CD4-positive, alpha-beta memory T cell (primary cell): ENCODE results near the gene ADGRL3. TPM values are rescaled to one million over a fixed set of nuclear protein-coding genes. Genes with fewer than 3 reads are reported as not detected.

Experiments used
- CTCF ChIA-PET: fragments of 350-600 bp; sonication (Branson Sonifier 250); formaldehyde crosslinking; loops from one replicate; lab custom pipeline; 2021; ENCODE audit warnings: inconsistent platforms; ENCODE audit not compliant: partially characterized antibody; lab: Charles Lee
- POLR2A ChIA-PET: fragments of 350-600 bp; sonication (Branson Sonifier 250); formaldehyde crosslinking; loops from one replicate; lab custom pipeline; 2021; ENCODE audit not compliant: partially characterized antibody; lab: Charles Lee
- DNase-seq, 5 donors: peaks; one replicate each; pipeline versions ENCODE4 v3.0.0 to v3.0.0-alpha.2; 2020 to 2022; ENCODE audit warnings: mixed read lengths in 1 of 5
- H3K27ac ChIP-seq: one replicate; pipeline ENCODE4 v1.7.0; 2013; ENCODE audit warnings: low read depth, low read length
- H3K27me3 ChIP-seq: 2 replicates; pipeline ENCODE4 v1.7.0; 2013; ENCODE audit warnings: mild to moderate bottlenecking, low read length, moderate library complexity; ENCODE audit not compliant: insufficient read depth
- H3K36me3 ChIP-seq: 2 replicates; pipeline ENCODE4 v1.7.0; 2013; ENCODE audit warnings: mild to moderate bottlenecking, low read length, moderate library complexity; ENCODE audit not compliant: insufficient read depth
- H3K4me1 ChIP-seq: 2 replicates; pipeline ENCODE4 v1.7.0; 2013; ENCODE audit warnings: mild to moderate bottlenecking, low read length, moderate library complexity; ENCODE audit not compliant: insufficient read depth
- H3K4me3 ChIP-seq, 2 donors: one replicate each; pipeline ENCODE4 v1.7.0; 2013; ENCODE audit warnings: low read length in 2 of 2, mild to moderate bottlenecking in 1 of 2
- H3K9me3 ChIP-seq, 2 donors: one replicate each; pipeline ENCODE4 v1.7.0; 2013; ENCODE audit warnings: low read length in 2 of 2, control low read depth in 1 of 2; ENCODE audit not compliant: control insufficient read depth in 1 of 2
- H3K27ac Mint-ChIP-seq, 7 donors: one replicate each; pipeline ENCODE4 v1.8.0; 2020 to 2021; ENCODE audit warnings: mixed read lengths in 7 of 7, mild to moderate bottlenecking in 6 of 7, inconsistent platforms in 3 of 7, moderate library complexity in 3 of 7
- H3K27me3 Mint-ChIP-seq, 2 donors: one replicate each; pipeline ENCODE4 v1.8.0; 2020 to 2021; ENCODE audit warnings: mixed read lengths in 2 of 2
- H3K36me3 Mint-ChIP-seq, 2 donors: one replicate each; pipeline ENCODE4 v1.8.0; 2020 to 2021; ENCODE audit warnings: mixed read lengths in 2 of 2, inconsistent platforms in 1 of 2, mild to moderate bottlenecking in 1 of 2
- H3K4me1 Mint-ChIP-seq, 4 donors: one replicate each; pipeline ENCODE4 v1.8.0; 2020 to 2021; ENCODE audit warnings: mixed read lengths in 4 of 4, mild to moderate bottlenecking in 1 of 4
- H3K4me3 Mint-ChIP-seq, 8 donors: one replicate each; pipeline ENCODE4 v1.8.0; 2020 to 2021; ENCODE audit warnings: mixed read lengths in 8 of 8, mild to moderate bottlenecking in 7 of 8, moderate library complexity in 6 of 8, inconsistent platforms in 3 of 8
- H3K9me3 Mint-ChIP-seq, 8 donors: one replicate each; pipeline ENCODE4 v1.8.0; 2020 to 2021; ENCODE audit warnings: mixed read lengths in 8 of 8, mild to moderate bottlenecking in 5 of 8, inconsistent platforms in 3 of 8, moderate library complexity in 1 of 8
- intact Hi-C: fragments of 100-400 bp; cut with micrococcal nuclease; formaldehyde crosslinking; loops from one replicate; pipeline ENCODE4 v1.15.1; 2023
- polyA plus RNA-seq, 2 donors: library from polyadenylated mRNA; unstranded; fragments of 300-500 nt; fragmentation: Illumina TruSeq; gene quantifications; one replicate each; pipeline ENCODE4 v1.2.3, GENCODE V29; 2021
- total RNA-seq, 2 experiments: library from RNA; stranded (reverse); gene quantifications; one replicate each; pipeline ENCODE4 v1.2.3, GENCODE V29; 2021

ADGRL3 gene
- total and polyA plus RNA-seq, 4 experiments from 2014 or later, result not detected

DNA sequence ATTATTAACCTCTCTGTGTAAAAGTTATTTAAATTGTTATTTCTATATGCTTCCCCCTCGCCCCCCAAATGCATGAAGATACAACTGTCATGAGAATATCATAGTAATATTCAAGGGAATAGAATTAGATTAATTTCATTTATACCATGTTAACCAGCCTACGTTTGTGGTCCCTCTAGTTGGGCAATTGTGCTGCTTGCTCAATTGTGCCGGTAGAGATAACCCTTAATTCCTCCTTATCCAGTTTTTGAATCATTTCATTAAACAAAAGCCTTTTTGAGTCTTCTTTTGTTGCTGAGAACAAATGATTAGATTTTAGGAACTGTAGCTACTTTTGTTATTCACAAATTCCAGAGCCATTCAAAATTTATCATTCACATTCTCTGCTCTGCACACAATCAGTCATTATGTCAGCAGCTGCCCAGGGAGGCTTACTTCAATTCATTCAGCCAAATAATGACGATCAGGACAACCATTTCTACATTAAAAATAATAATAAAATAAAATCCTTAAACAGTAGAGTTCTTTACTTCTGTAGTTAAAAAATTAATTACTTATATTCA is 98.1 kb downstream of the ADGRL3 start:
- Mint-ChIP-seq H3K9me3 (peaks cover 2 to 9% (median 3%) of the 10 kb centered on the region in 8 donors), H3K27ac (no peak overlapping the region), H3K4me3 (no peak overlapping the region), H3K36me3 (no peaks in the 10 kb centered on the region), H3K4me1 (no peaks in the 10 kb centered on the region), H3K27me3 (no peaks in the 10 kb centered on the region)
- no peaks in the 10 kb centered on the region for H3K9me3 ChIP-seq
- no peaks in the 10 kb centered on the region for H3K36me3 ChIP-seq
- H3K27ac ChIP-seq, result no peak overlapping the region
- no peak overlapping the region for H3K4me3 ChIP-seq
- no peak for DNase-seq
- no peaks in the 10 kb centered on the region for H3K4me1 ChIP-seq
- intact Hi-C loops, result no loop called here
- CTCF ChIA-PET, result no interaction called here
- POLR2A ChIA-PET, result no interaction called here
- no peaks in the 10 kb centered on the region for H3K27me3 ChIP-seq

DNA sequence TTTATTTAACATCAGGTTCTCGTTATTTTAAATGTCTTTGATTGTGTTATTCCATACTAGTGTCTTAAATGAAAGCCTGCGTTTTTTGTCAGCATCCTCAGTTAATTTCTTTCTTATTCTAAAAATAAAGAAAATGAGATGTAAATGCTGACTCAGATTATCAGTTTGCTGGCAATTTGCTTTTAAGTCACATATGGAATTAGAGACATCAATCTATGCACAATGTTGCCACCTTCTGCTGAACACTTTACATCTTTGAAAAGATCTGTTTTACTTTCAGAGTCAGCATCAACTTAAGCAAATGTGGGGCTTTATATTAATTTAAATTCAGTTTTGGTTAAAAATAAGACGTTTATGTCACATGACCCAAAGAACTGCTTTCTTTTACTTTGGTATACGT is 99.2 kb downstream of the ADGRL3 start:
- no peaks in the 10 kb centered on the region for H3K27me3 ChIP-seq
- H3K36me3 ChIP-seq, result no peaks in the 10 kb centered on the region
- no peak overlapping the region for H3K4me3 Mint-ChIP-seq
- POLR2A ChIA-PET, result no interaction called here
- intact Hi-C loops, result no loop called here
- H3K9me3 ChIP-seq, result no peaks in the 10 kb centered on the region
- H3K9me3 Mint-ChIP-seq, result peaks cover 2 to 9% (median 4%) of the 10 kb centered on the region in 8 donors
- CTCF ChIA-PET, result no interaction called here
- no peak overlapping the region for H3K4me3 ChIP-seq
- no peak for DNase-seq
- H3K4me1 ChIP-seq, result no peaks in the 10 kb centered on the region
- H3K4me1 Mint-ChIP-seq, result no peaks in the 10 kb centered on the region
- no peak overlapping the region for H3K27ac Mint-ChIP-seq
- no peak overlapping the region for H3K27ac ChIP-seq
- H3K27me3 Mint-ChIP-seq, result no peaks in the 10 kb centered on the region
- H3K36me3 Mint-ChIP-seq, result no peaks in the 10 kb centered on the region

DNA sequence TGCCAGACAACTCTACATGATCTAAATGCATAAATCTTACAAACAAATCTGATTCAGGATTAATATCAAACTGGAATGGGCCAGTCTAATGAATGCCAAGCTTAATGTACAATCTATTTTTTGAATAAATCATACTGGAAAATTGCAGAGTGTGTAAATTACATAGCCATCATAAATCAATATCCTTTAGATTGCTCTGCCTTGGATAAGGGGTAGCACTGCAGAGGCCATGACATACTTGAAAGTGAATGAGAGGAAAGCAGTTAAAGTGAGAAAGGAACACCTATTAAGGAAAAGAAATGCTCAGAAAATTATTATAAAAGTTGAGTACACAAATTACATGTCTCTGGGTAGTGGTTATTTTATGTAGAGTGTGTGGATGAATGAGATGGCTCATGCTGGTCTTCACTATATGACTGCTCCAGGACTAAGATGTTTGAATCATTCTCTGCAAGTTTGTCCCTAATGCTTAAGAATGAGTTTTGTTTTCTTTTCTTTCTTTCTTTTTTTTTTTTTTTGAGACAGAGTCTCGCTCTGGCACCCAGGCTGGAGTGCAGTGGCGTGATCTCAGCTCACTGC is 100.2 kb downstream of the ADGRL3 start:
- peaks cover 0 to 11% (median 4%) of the 10 kb centered on the region in 8 donors for H3K9me3 Mint-ChIP-seq
- ChIA-PET POLR2A (no interaction called here), CTCF (no interaction called here)
- DNase-seq, result no peak
- Histone ChIP-seq H3K4me3 (no peak overlapping the region), H3K4me1 (no peaks in the 10 kb centered on the region), H3K36me3 (no peaks in the 10 kb centered on the region), H3K9me3 (no peaks in the 10 kb centered on the region), H3K27me3 (no peaks in the 10 kb centered on the region), H3K27ac (no peak overlapping the region)
- no peaks in the 10 kb centered on the region for H3K27me3 Mint-ChIP-seq
- H3K36me3 Mint-ChIP-seq, result no peaks in the 10 kb centered on the region
- no peak overlapping the region for H3K4me3 Mint-ChIP-seq
- H3K4me1 Mint-ChIP-seq, result no peaks in the 10 kb centered on the region
- intact Hi-C loops, result no loop called here
- no peak overlapping the region for H3K27ac Mint-ChIP-seq

DNA sequence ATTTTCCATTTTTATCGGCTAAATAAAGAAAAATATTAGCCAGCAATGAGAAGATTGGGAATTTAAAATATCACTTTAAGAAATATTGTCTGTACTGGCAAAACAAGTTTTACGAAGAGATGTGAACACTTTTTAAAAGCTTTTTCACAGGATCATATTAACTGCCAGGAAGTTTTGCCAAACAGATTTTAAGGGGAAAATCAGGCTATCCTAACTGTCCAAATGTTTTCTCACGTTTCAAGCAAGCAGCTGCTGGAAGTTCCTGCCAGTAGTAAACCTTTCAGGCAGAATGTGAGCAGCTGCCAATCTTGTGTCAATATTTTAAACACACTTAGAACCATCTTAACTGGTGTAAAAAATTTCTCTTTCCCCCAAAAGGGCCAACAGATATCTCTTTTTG is 101.1 kb downstream of the ADGRL3 start:
- ChIA-PET POLR2A (no interaction called here), CTCF (no interaction called here)
- no peaks in the 10 kb centered on the region for H3K4me1 Mint-ChIP-seq

DNA sequence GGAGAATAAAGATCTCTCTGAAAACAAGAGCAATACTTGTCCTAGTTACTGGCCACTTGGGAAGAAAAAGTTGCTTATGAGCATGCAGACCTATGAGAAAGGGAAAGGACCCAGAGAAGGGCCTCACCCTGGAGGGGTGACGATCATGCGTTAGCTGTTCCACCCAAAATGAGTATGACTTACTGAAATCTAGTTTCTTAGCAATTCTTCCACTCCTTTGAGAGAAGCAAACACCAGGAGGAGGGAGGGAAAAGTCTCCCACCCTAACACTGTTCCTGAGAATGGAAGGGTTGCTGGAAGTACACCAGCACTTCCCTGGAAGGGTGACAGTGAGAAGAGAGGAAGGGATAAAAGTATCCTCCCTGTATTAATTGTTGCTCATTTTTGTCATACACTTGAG is 107.9 kb downstream of the ADGRL3 start:
- H3K36me3 Mint-ChIP-seq, result no peaks in the 10 kb centered on the region

More for the DNA sequence above, 101.1 kb downstream of the ADGRL3 start:
- Histone ChIP-seq H3K27ac (no peak overlapping the region), H3K4me1 (no peaks in the 10 kb centered on the region), H3K36me3 (no peaks in the 10 kb centered on the region), H3K9me3 (no peaks in the 10 kb centered on the region), H3K27me3 (no peaks in the 10 kb centered on the region), H3K4me3 (no peak overlapping the region)
- intact Hi-C loops, result no loop called here
- Mint-ChIP-seq H3K36me3 (no peaks in the 10 kb centered on the region), H3K4me3 (no peak overlapping the region), H3K9me3 (peaks cover 0 to 14% (median 6%) of the 10 kb centered on the region in 8 donors), H3K27ac (no peak overlapping the region), H3K27me3 (no peaks in the 10 kb centered on the region)
- DNase-seq, result no peak

DNA sequence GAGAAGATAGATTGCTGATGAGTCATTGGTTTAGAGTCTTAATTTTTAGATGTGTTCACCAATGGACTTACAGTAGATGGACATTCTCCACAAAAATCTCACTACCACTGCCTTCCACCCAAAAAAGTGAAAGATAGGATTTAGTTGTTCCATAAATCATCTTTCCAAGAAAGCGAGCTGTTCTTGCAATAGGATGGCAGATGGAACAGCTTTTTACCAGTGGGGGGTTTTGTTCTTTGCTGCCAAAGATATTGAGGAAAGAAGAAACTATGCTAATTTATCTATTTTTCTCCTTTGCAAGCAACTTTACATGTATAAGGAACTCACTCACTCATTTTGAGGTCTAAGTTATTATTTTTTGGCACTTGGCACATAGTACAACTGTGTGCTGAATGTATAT is 109.5 kb downstream of the ADGRL3 start:
- intact Hi-C loops, result no loop called here

More for the DNA sequence above, 107.9 kb downstream of the ADGRL3 start:
- Mint-ChIP-seq H3K9me3 (peaks cover 0 to 29% (median 11%) of the 10 kb centered on the region in 8 donors), H3K4me1 (no peaks in the 10 kb centered on the region), H3K27me3 (no peaks in the 10 kb centered on the region), H3K4me3 (no peak overlapping the region), H3K27ac (no peak overlapping the region)
- ChIA-PET POLR2A (no interaction called here), CTCF (no interaction called here)
- Histone ChIP-seq H3K27me3 (no peaks in the 10 kb centered on the region), H3K9me3 (no peaks in the 10 kb centered on the region), H3K4me1 (no peaks in the 10 kb centered on the region), H3K36me3 (no peaks in the 10 kb centered on the region), H3K4me3 (no peak overlapping the region), H3K27ac (no peak overlapping the region)
- intact Hi-C loops, result no loop called here
- no peak for DNase-seq

DNA sequence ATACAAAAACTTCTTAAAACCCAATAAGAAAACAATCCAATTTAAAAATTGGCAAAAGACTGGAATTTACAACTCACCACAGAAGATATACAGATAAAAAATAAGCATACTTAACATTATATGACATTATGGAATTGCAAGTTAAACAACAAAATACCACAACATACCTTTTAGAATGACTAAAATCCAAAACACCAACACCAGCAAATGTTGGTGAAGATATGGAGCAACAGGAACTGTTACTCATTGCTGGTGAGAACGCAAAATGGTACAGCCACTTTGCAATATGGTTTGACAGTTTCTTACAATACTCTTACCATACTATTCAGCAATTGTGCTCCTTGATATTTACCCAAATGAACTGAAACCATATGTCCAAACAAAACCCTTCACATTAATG is 112.4 kb downstream of the ADGRL3 start:
- H3K27me3 Mint-ChIP-seq, result no peaks in the 10 kb centered on the region
- no peak overlapping the region for H3K4me3 Mint-ChIP-seq
- ChIA-PET CTCF (no interaction called here), POLR2A (no interaction called here)
- no peaks in the 10 kb centered on the region for H3K9me3 ChIP-seq
- H3K4me1 ChIP-seq, result no peaks in the 10 kb centered on the region
- H3K4me1 Mint-ChIP-seq, result no peaks in the 10 kb centered on the region
- H3K36me3 Mint-ChIP-seq, result no peaks in the 10 kb centered on the region
- no peak overlapping the region for H3K27ac Mint-ChIP-seq
- H3K27ac ChIP-seq, result no peak overlapping the region
- no peaks in the 10 kb centered on the region for H3K36me3 ChIP-seq
- intact Hi-C loops, result no loop called here
- peaks cover 0 to 34% (median 8%) of the 10 kb centered on the region in 8 donors for H3K9me3 Mint-ChIP-seq
- H3K4me3 ChIP-seq, result no peak overlapping the region
- no peak for DNase-seq
- no peaks in the 10 kb centered on the region for H3K27me3 ChIP-seq

More for the DNA sequence above, 109.5 kb downstream of the ADGRL3 start:
- no peak overlapping the region for H3K27ac Mint-ChIP-seq
- no peaks in the 10 kb centered on the region for H3K27me3 ChIP-seq
- H3K4me3 Mint-ChIP-seq, result no peak overlapping the region
- no peaks in the 10 kb centered on the region for H3K4me1 Mint-ChIP-seq
- no peaks in the 10 kb centered on the region for H3K36me3 ChIP-seq
- no peaks in the 10 kb centered on the region for H3K9me3 ChIP-seq
- DNase-seq, result no peak
- ChIA-PET POLR2A (no interaction called here), CTCF (no interaction called here)
- no peaks in the 10 kb centered on the region for H3K4me1 ChIP-seq
- H3K27ac ChIP-seq, result no peak overlapping the region
- H3K27me3 Mint-ChIP-seq, result no peaks in the 10 kb centered on the region
- H3K36me3 Mint-ChIP-seq, result no peaks in the 10 kb centered on the region
- no peak overlapping the region for H3K4me3 ChIP-seq
- H3K9me3 Mint-ChIP-seq, result peaks cover 0 to 32% (median 11%) of the 10 kb centered on the region in 8 donors
